H9 (cell line): Measurements from ENCODE around the gene KRT222. TPM values are rescaled to one million over a fixed set of nuclear protein-coding genes. Genes with fewer than 3 reads are reported as not detected.

Source experiments
- DNase-seq: peaks from one replicate; pipeline ENCODE4 v3.0.0-alpha.2; 2017
- H2AFZ ChIP-seq: one replicate; pipeline ENCODE4 v1.6.1; 2013; ENCODE audit warnings: mild to moderate bottlenecking, low read length, control low read depth, moderate library complexity
- H2AK5ac ChIP-seq: 2 replicates; pipeline ENCODE4 v1.6.1; 2013; ENCODE audit warnings: low read length, control low read depth, mixed read lengths; ENCODE audit not compliant: insufficient read length
- H2BK120ac ChIP-seq: one replicate; pipeline ENCODE4 v1.6.1; 2013; ENCODE audit warnings: low read depth, mild to moderate bottlenecking, low read length, control low read depth, inconsistent platforms; ENCODE audit not compliant: poor library complexity, severe bottlenecking
- H2BK12ac ChIP-seq: 2 replicates; pipeline ENCODE4 v1.6.1; 2013; ENCODE audit warnings: low read length, control low read depth, mixed read lengths, low read depth; ENCODE audit not compliant: insufficient read length
- H2BK15ac ChIP-seq: 2 replicates; pipeline ENCODE4 v1.6.1; 2013; ENCODE audit warnings: low read depth, low read length, control low read depth
- H2BK20ac ChIP-seq: one replicate; pipeline ENCODE4 v1.6.1; 2013; ENCODE audit warnings: low read depth, mild to moderate bottlenecking, low read length, control low read depth, inconsistent platforms; ENCODE audit not compliant: poor library complexity, severe bottlenecking
- H2BK5ac ChIP-seq: 2 replicates; pipeline ENCODE4 v1.6.1; 2013; ENCODE audit warnings: low read length, control low read depth, mixed read lengths; ENCODE audit not compliant: insufficient read length
- H3K14ac ChIP-seq: 2 replicates; pipeline ENCODE4 v1.6.1; 2013; ENCODE audit warnings: low read length, control low read depth; ENCODE audit not compliant: insufficient read depth
- H3K18ac ChIP-seq: 2 replicates; pipeline ENCODE4 v1.6.1; 2013; ENCODE audit warnings: low read depth, mild to moderate bottlenecking, mixed read lengths, low read length, control low read depth; ENCODE audit not compliant: insufficient read length
- H3K23ac ChIP-seq: 2 replicates; pipeline ENCODE4 v1.6.1; 2013; ENCODE audit warnings: low read length, control low read depth, mixed read lengths, low read depth; ENCODE audit not compliant: insufficient read length
- H3K23me2 ChIP-seq: 2 replicates; pipeline ENCODE4 v1.6.1; 2013; ENCODE audit warnings: low read depth, mild to moderate bottlenecking, mixed read lengths, low read length, control low read depth; ENCODE audit not compliant: insufficient read length, poor library complexity, severe bottlenecking
- H3K27ac ChIP-seq: 2 replicates; pipeline ENCODE4 v1.5.1; 2013; ENCODE audit warnings: low read length, control low read depth, mixed read lengths, low read depth; ENCODE audit not compliant: insufficient read length
- H3K27me3 ChIP-seq: 2 replicates; pipeline ENCODE4 v1.6.1; 2013; ENCODE audit warnings: low read length, control low read depth, inconsistent platforms; ENCODE audit not compliant: insufficient read depth
- H3K4ac ChIP-seq: 2 replicates; pipeline ENCODE4 v1.6.1; 2013; ENCODE audit warnings: low read depth, mild to moderate bottlenecking, control low read depth, inconsistent platforms, low read length, moderate library complexity
- H3K4me1 ChIP-seq: 2 replicates; pipeline ENCODE4 v1.6.1; 2013; ENCODE audit warnings: low read length, control low read depth, inconsistent platforms; ENCODE audit not compliant: insufficient read depth
- H3K4me2 ChIP-seq: 2 replicates; pipeline ENCODE4 v1.6.1; 2013; ENCODE audit warnings: low read length, control low read depth, mixed read lengths; ENCODE audit not compliant: insufficient read length, insufficient read depth
- H3K56ac ChIP-seq: 2 replicates; pipeline ENCODE4 v1.6.1; 2013; ENCODE audit warnings: low read depth, mild to moderate bottlenecking, mixed read lengths, low read length, control low read depth; ENCODE audit not compliant: insufficient read length
- H3K79me1 ChIP-seq: 2 replicates; pipeline ENCODE4 v1.6.1; 2013; ENCODE audit warnings: low read depth, mild to moderate bottlenecking, moderate library complexity, low read length, control low read depth, inconsistent platforms; ENCODE audit not compliant: insufficient read depth, poor library complexity, severe bottlenecking
- H3K79me2 ChIP-seq: 2 replicates; pipeline ENCODE4 v1.6.1; 2013; ENCODE audit warnings: low read length, control low read depth, inconsistent platforms; ENCODE audit not compliant: insufficient read depth
- H3K9ac ChIP-seq: 2 replicates; pipeline ENCODE4 v1.6.1; 2013; ENCODE audit warnings: low read length, control low read depth, mixed read lengths; ENCODE audit not compliant: insufficient read length; ENCODE audit errors: extremely low read depth
- H3K9me3 ChIP-seq: one replicate; pipeline ENCODE4 v1.6.1; 2013; ENCODE audit warnings: low read depth, low read length, inconsistent platforms; ENCODE audit not compliant: control insufficient read depth
- H3T11ph ChIP-seq: one replicate; pipeline ENCODE4 v1.6.1; 2013; ENCODE audit warnings: mild to moderate bottlenecking, low read length, control low read depth, inconsistent platforms
- H4K20me1 ChIP-seq: one replicate; pipeline ENCODE4 v1.6.1; 2013; ENCODE audit not compliant: control insufficient read depth, insufficient read length, insufficient read depth
- H4K5ac ChIP-seq: 2 replicates; pipeline ENCODE4 v1.6.1; 2013; ENCODE audit warnings: low read depth, mild to moderate bottlenecking, mixed read lengths, low read length, control low read depth; ENCODE audit not compliant: insufficient read length
- H4K8ac ChIP-seq: replicated peaks from 2 replicates; pipeline ENCODE4 v1.6.1; 2013; ENCODE audit warnings: low read length, control low read depth, mixed read lengths, low read depth; ENCODE audit not compliant: insufficient read length
- H4K91ac ChIP-seq: 2 replicates; pipeline ENCODE4 v1.6.1; 2013; ENCODE audit warnings: low read depth, mild to moderate bottlenecking, moderate library complexity, mixed read lengths, low read length, control low read depth; ENCODE audit not compliant: insufficient read length
- H3K27ac Mint-ChIP-seq, 3 experiments: 2 replicates in 2 of 3; 3 replicates in 1 of 3; pipeline ENCODE4 v1.8.0; 2020 to 2021; ENCODE audit warnings: mixed read lengths in 3 of 3, mild to moderate bottlenecking in 1 of 3, moderate library complexity in 1 of 3
- H3K27me3 Mint-ChIP-seq: 2 replicates; pipeline ENCODE4 v1.8.0; 2021; ENCODE audit warnings: low read depth, mild to moderate bottlenecking, moderate library complexity, mixed read lengths
- H3K36me3 Mint-ChIP-seq, 3 experiments: 2 replicates in 2 of 3; 3 replicates in 1 of 3; pipeline ENCODE4 v1.8.0; 2020 to 2021; ENCODE audit warnings: low read depth in 3 of 3, mixed read lengths in 3 of 3; ENCODE audit not compliant: insufficient read depth in 1 of 3
- H3K4me1 Mint-ChIP-seq, 2 experiments: 2 replicates each; pipeline ENCODE4 v1.8.0; 2020; ENCODE audit warnings: mixed read lengths in 2 of 2
- H3K4me3 Mint-ChIP-seq, 2 experiments: 2 replicates in 1 of 2; 3 replicates in 1 of 2; pipeline ENCODE4 v1.8.0; 2020 to 2021; ENCODE audit warnings: mild to moderate bottlenecking in 2 of 2, mixed read lengths in 2 of 2, moderate library complexity in 1 of 2
- H3K9me3 Mint-ChIP-seq, 2 experiments: 2 replicates in 1 of 2; 3 replicates in 1 of 2; pipeline ENCODE4 v1.8.0; 2020; ENCODE audit warnings: mild to moderate bottlenecking in 2 of 2, mixed read lengths in 2 of 2, moderate library complexity in 1 of 2
- CTCF ChIP-seq: fragments of 200-600 bp; sonication (generic); conservative IDR thresholded peaks from 3 replicates; pipeline ENCODE4 v1.8.0; 2021; ENCODE audit warnings: antibody characterized with exemption, mild to moderate bottlenecking
- WGBS: extraction: QIAGEN DNeasy Blood & Tissue Kit; methylation state at CpG from one replicate; pipeline ENCODE4 v1.1.7; 2013; ENCODE audit warnings: missing lambda C conversion rate, low lambda C conversion rate, mixed read lengths; ENCODE audit not compliant: insufficient read length; ENCODE audit errors: extremely low coverage; 5-methylcytosine and 5-hydroxymethylcytosine counted together
- total RNA-seq: library from RNA; stranded (reverse); gene quantifications from 2 replicates; pipeline ENCODE4 v1.2.1, GENCODE V29; 2021

Gene KRT222
- total RNA-seq, 1 experiment from 2014 or later, result 0.13 TPM

GRCh38 chr17:40625311-40625710, 39.7 kb downstream of the KRT222 start:
- TF ChIP-seq CTCF, result no peak
- no peak overlapping the region for H2BK12ac ChIP-seq
- no peak overlapping the region for H4K91ac ChIP-seq
- no peaks in the 10 kb centered on the region for H3K79me2 ChIP-seq
- Mint-ChIP-seq H3K27ac (no peak overlapping the region), H3K27me3 (no peaks in the 10 kb centered on the region; the same call in 1 of the 2 replicates), H3K36me3 (peaks cover 6 to 22% (median 22%) of the 10 kb centered on the region in 3 experiments; a peak in 6 of 7 replicates), H3K4me1 (0 out of 4 replicates have a peak, but pooled peaks cover 2 to 3% of the 10 kb centered on the region in 2 experiments), H3K4me3 (no peak overlapping the region), H3K9me3 (no peaks in the 10 kb centered on the region)
- H3K14ac ChIP-seq, result no peak overlapping the region
- no peaks in the 10 kb centered on the region for H3K79me1 ChIP-seq
- no peak overlapping the region for H2AK5ac ChIP-seq
- H3K56ac ChIP-seq, result no peak overlapping the region
- H3K27ac ChIP-seq, result no peak overlapping the region
- H3K23ac ChIP-seq, result no peak overlapping the region
- no CpG with 5 or more reads among the region's 5 CpGs for WGBS
- H4K20me1 ChIP-seq, result no peaks in the 10 kb centered on the region
- no peak overlapping the region for H2BK15ac ChIP-seq
- no peak overlapping the region for H3K9ac ChIP-seq
- no peaks in the 10 kb centered on the region for H3K27me3 ChIP-seq
- H3T11ph ChIP-seq, result no peak overlapping the region
- no peak overlapping the region for H2BK120ac ChIP-seq
- no peaks in the 10 kb centered on the region for H3K9me3 ChIP-seq
- H4K8ac ChIP-seq, result no peak overlapping the region
- H2BK5ac ChIP-seq, result no peak overlapping the region
- H4K5ac ChIP-seq, result no peak overlapping the region
- no peak overlapping the region for H3K4me2 ChIP-seq
- H3K23me2 ChIP-seq, result no peaks in the 10 kb centered on the region
- H2BK20ac ChIP-seq, result no peak overlapping the region
- no peaks in the 10 kb centered on the region for H3K4me1 ChIP-seq
- DNase-seq, result no peak
- no peak overlapping the region for H2AFZ ChIP-seq
- no peak overlapping the region for H3K18ac ChIP-seq
- H3K4ac ChIP-seq, result no peak overlapping the region
